GM19351 (cell line): ENCODE results near the gene YBX2.

Experiments
- ATAC-seq: cut with Tn5 transposase; IDR thresholded peaks from one replicate; pipeline ENCODE4 v1.9.1; 2021; ENCODE audit warnings: mild to moderate bottlenecking, moderate library complexity; ENCODE audit not compliant: unreplicated experiment

Gene YBX2

GRCh38 chr17:7304179-7304578, 9.7 kb upstream of the YBX2 start:
- no peak for ATAC-seq

- ATAC-seq = no peak
Measured at GRCh38 chr17:7296189-7296861, 1.9 kb upstream of the YBX2 start.

- no peak for ATAC-seq
Measured at GRCh38 chr17:7295230-7296180, 1.1 kb upstream of the YBX2 start.

GRCh38 chr17:7293816-7294613, 424 bp downstream of the YBX2 start:
- ATAC-seq = no peak

GRCh38 chr17:7293159-7293558, 1.3 kb downstream of the YBX2 start:
- no peak for ATAC-seq

GRCh38 chr17:7292729-7293128, 1.7 kb downstream of the YBX2 start:
- no peak for ATAC-seq

- no peak for ATAC-seq
Measured at GRCh38 chr17:7292194-7292593, 2.2 kb downstream of the YBX2 start.

- no peak for ATAC-seq
Measured at GRCh38 chr17:7290685-7291084, 3.8 kb downstream of the YBX2 start.

GRCh38 chr17:7290166-7290565, 4.3 kb downstream of the YBX2 start:
- ATAC-seq = no peak

- no peak for ATAC-seq
Measured at GRCh38 chr17:7289256-7290032, 5.0 kb downstream of the YBX2 start.

GRCh38 chr17:7285679-7286078, 8.8 kb downstream of the YBX2 start:
- ATAC-seq = no peak

- no peak for ATAC-seq
Measured at GRCh38 chr17:7284911-7285310, 9.5 kb downstream of the YBX2 start.

- no peak for ATAC-seq
Measured at GRCh38 chr17:7283471-7284216, 10.8 kb downstream of the YBX2 start.

GRCh38 chr17:7282752-7283321, 11.6 kb downstream of the YBX2 start:
- ATAC-seq = no peak

GRCh38 chr17:7281953-7282751, 12.3 kb downstream of the YBX2 start:
- no peak for ATAC-seq

- ATAC-seq = peak; percentile 53
Measured at GRCh38 chr17:7281074-7281952, 13.1 kb downstream of the YBX2 start, which contains the start of gene SLC2A4. SLC2A4 (plus strand) TSS chr17:7281718; CDS start chr17:7281935, 217 bp downstream.

- ATAC-seq = no peak
Measured at GRCh38 chr17:7280519-7281073, 13.8 kb downstream of the YBX2 start.
